ENCODE measurements around the gene OR7G3. TPM values are rescaled to one million over a fixed set of nuclear protein-coding genes. Genes with fewer than 3 reads are reported as not detected.

Gene OR7G3
- total RNA-seq, 1 experiment from 2014 or later = not detected

DNA sequence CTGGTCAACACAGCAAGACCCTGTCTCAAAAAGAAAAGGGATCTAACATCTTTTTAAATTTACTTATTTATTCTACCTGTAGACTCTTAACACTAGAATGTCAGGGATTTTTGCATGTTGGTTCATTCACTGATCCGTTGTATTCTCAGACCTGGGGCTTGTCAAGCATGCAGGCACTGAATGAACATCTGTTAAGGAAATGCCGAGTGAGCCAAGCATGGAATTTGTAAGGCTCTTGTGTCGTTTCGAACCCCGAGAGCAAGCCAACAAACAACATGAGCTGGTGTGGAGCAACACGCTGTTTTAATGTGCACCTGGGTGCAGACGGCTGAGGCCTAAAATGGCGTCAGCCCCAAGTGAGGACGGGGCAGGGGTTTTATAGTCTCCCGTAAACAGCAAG lies 49.8 kb downstream of the OR7G3 start:
- no TSS peak for BruUV-seq (replicated peaks)
- DNase-seq (ENCODE audit: low read depth, low spot score) (no peak), ATAC-seq (no peak)
- Histone ChIP-seq H3K27ac (ENCODE audit: low read length) (peak overlapping the region; percentile 86), H3K9me3 (ENCODE audit: control insufficient read depth, insufficient read depth, low read depth, low read length) (no peaks in the 10 kb centered on the region), H3K4me3 (ENCODE audit: low read depth in 2 of 2, low read length in 2 of 2) (no peak overlapping the region), H3K4me1 (ENCODE audit: control insufficient read depth, insufficient read depth, low read length) (peaks cover 31% of the 10 kb centered on the region), H3K27me3 (ENCODE audit: control insufficient read depth, insufficient read depth, low read length) (no peaks in the 10 kb centered on the region), H3K36me3 (ENCODE audit: control insufficient read depth, insufficient read depth, low read length) (no peaks in the 10 kb centered on the region)
- intact Hi-C loops (cut with micrococcal nuclease; ENCODE audit: unreplicated experiment) (loop anchor here (10.0 kb wide), 2 partner anchors 262 to 422 kb away; no protein-coding TSS in a partner anchor), in situ Hi-C loops (cut with HindIII; ENCODE audit: low pct_unique_long_range_greater_than_20kb, low sequenced_read_pairs) (no loop called here)
- CTCF ChIA-PET = no interaction called here
- POLR2A ChIA-PET = no interaction called here
- TF ChIP-seq POLR2AphosphoS5 (IDR thresholded peaks at IDR 0.05; ENCODE audit: low read depth, low read length) = no peak
- TF ChIP-seq, protein P1, sequence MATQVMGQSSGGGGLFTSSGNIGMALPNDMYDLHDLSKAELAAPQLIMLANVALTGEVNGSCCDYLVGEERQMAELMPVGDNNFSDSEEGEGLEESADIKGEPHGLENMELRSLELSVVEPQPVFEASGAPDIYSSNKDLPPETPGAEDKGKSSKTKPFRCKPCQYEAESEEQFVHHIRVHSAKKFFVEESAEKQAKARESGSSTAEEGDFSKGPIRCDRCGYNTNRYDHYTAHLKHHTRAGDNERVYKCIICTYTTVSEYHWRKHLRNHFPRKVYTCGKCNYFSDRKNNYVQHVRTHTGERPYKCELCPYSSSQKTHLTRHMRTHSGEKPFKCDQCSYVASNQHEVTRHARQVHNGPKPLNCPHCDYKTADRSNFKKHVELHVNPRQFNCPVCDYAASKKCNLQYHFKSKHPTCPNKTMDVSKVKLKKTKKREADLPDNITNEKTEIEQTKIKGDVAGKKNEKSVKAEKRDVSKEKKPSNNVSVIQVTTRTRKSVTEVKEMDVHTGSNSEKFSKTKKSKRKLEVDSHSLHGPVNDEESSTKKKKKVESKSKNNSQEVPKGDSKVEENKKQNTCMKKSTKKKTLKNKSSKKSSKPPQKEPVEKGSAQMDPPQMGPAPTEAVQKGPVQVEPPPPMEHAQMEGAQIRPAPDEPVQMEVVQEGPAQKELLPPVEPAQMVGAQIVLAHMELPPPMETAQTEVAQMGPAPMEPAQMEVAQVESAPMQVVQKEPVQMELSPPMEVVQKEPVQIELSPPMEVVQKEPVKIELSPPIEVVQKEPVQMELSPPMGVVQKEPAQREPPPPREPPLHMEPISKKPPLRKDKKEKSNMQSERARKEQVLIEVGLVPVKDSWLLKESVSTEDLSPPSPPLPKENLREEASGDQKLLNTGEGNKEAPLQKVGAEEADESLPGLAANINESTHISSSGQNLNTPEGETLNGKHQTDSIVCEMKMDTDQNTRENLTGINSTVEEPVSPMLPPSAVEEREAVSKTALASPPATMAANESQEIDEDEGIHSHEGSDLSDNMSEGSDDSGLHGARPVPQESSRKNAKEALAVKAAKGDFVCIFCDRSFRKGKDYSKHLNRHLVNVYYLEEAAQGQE (IDR thresholded peaks at IDR 0.05; ENCODE audit: insufficient read depth in 1 of 2, low read depth in 2 of 2, low read length in 1 of 2) = no peak
- no peak for TF ChIP-seq TCF7L2 (IDR thresholded peaks at IDR 0.05; ENCODE audit: low read depth, low read length)
- no peak for TF ChIP-seq SIN3A (IDR thresholded peaks at IDR 0.05; ENCODE audit: borderline replicate concordance, insufficient read depth, low read depth, low read length)
- TF ChIP-seq, protein P2, sequence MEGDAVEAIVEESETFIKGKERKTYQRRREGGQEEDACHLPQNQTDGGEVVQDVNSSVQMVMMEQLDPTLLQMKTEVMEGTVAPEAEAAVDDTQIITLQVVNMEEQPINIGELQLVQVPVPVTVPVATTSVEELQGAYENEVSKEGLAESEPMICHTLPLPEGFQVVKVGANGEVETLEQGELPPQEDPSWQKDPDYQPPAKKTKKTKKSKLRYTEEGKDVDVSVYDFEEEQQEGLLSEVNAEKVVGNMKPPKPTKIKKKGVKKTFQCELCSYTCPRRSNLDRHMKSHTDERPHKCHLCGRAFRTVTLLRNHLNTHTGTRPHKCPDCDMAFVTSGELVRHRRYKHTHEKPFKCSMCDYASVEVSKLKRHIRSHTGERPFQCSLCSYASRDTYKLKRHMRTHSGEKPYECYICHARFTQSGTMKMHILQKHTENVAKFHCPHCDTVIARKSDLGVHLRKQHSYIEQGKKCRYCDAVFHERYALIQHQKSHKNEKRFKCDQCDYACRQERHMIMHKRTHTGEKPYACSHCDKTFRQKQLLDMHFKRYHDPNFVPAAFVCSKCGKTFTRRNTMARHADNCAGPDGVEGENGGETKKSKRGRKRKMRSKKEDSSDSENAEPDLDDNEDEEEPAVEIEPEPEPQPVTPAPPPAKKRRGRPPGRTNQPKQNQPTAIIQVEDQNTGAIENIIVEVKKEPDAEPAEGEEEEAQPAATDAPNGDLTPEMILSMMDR (IDR thresholded peaks at IDR 0.05) = no peak

Other genes with a start within 250 kb of the OR7G3 start
- gene MUC16, start 116.5 kb downstream of the OR7G3 start, total RNA-seq (2021; ENCODE audit: unreplicated experiment) = 3.4 TPM
- not detected for gene OR1M1, start 39.9 kb downstream of the OR7G3 start, total RNA-seq (2021; ENCODE audit: unreplicated experiment)
- not detected for gene OR7G2, start 19.5 kb downstream of the OR7G3 start, total RNA-seq (2021; ENCODE audit: unreplicated experiment)
- not detected for gene OR7G1, start 11.2 kb downstream of the OR7G3 start, total RNA-seq (2021; ENCODE audit: unreplicated experiment)
- gene ZNF317, start 13.4 kb upstream of the OR7G3 start, total RNA-seq (2021; ENCODE audit: unreplicated experiment) = 39.3 TPM
- not detected for gene OR7D2, start 52.0 kb upstream of the OR7G3 start, total RNA-seq (2021; ENCODE audit: unreplicated experiment)
- not detected for gene OR7D4, start 92.6 kb upstream of the OR7G3 start, total RNA-seq (2021; ENCODE audit: unreplicated experiment)
- not detected for gene OR7E24, start 124.0 kb upstream of the OR7G3 start, total RNA-seq (2021; ENCODE audit: unreplicated experiment)
- 7.3 TPM for gene ZNF699, start 182.9 kb upstream of the OR7G3 start, total RNA-seq (2021; ENCODE audit: unreplicated experiment)
- gene ZNF559, start 197.2 kb upstream of the OR7G3 start, total RNA-seq (2021; ENCODE audit: unreplicated experiment) = 8.1 TPM
- gene ZNF177, start 236.1 kb upstream of the OR7G3 start, total RNA-seq (2021; ENCODE audit: unreplicated experiment) = 4.6 TPM